Measurements from ENCODE around the gene KRT26. TPM values are rescaled to one million over a fixed set of nuclear protein-coding genes. Genes with fewer than 3 reads are reported as not detected.

KRT26 gene
- total RNA-seq, 1 experiment from 2014 or later, result not detected

DNA sequence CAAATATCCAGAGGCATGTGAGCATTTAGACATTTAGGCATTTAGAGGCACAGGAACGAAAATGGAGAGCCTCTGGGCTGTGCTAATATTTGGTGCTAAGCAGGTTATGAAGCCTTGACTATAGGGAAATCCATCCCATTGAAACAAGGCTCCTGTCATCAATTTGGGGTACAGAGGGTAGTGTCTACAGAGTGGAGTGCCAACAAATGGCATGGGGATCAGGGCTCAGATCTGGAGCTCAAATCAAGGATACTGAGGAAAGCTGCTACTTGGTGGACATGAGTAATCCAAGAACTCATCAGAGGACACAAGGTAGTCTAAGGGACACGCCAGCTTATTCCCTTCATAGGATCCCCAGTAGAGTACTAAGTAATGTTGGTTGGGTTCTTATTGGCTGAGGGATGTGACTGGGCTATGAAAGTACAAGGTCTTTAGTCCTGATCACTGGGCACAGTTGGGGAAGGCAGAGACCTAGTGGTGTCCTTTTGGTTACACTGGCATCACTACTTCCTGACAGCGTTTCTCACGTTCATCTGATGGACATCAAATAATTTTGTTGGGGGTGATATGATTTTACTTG lies 45.2 kb upstream of the KRT26 start:
- TF ChIP-seq, protein P1, sequence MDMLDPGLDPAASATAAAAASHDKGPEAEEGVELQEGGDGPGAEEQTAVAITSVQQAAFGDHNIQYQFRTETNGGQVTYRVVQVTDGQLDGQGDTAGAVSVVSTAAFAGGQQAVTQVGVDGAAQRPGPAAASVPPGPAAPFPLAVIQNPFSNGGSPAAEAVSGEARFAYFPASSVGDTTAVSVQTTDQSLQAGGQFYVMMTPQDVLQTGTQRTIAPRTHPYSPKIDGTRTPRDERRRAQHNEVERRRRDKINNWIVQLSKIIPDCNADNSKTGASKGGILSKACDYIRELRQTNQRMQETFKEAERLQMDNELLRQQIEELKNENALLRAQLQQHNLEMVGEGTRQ (CRISPR knock-in tag; IDR thresholded peaks at IDR 0.05), result no peak
- TF ChIP-seq NR2C2 (CRISPR knock-in tag; IDR thresholded peaks at IDR 0.05), result no peak
- no peak for TF ChIP-seq ZNF317 (CRISPR knock-in tag; IDR thresholded peaks at IDR 0.05; ENCODE audit: borderline replicate concordance, low read depth)
- CTCF ChIA-PET, result no interaction called here
- no peak for ATAC-seq
- H3K4me1 Mint-ChIP-seq, result peaks cover 14% of the 10 kb centered on the region
- POLR2A ChIA-PET, result no interaction called here
- no peak for DNase-seq (ENCODE audit: low spot score)
- H3K36me3 Mint-ChIP-seq, result peaks cover 13% of the 10 kb centered on the region
- peaks cover 50% of the 10 kb centered on the region for H3K27me3 Mint-ChIP-seq (ENCODE audit: low read depth)
- peak overlapping the region; percentile 90 for H3K4me3 Mint-ChIP-seq
- H3K9me3 Mint-ChIP-seq, result no peaks in the 10 kb centered on the region
- H3K27ac Mint-ChIP-seq, result no peak overlapping the region

DNA sequence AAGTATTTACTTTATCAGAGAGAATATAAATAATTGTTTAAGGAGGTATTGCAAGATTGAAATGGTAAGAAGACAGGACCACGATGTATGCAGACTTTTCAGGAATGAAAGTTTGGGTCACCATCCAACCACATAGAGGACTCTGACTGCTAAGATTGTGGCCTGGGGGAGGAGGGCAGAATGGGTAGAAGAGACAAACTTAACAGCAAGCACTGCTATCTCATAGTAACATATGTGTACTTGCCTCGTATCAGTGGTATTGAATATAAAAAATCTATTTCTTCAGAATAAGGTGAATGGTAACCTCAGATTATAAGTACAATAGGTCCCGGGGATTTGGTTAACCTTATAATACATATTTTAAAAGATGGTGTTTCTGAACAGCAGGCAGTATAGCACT lies 44.6 kb upstream of the KRT26 start:
- H3K27me3 Mint-ChIP-seq (ENCODE audit: low read depth), result peaks cover 54% of the 10 kb centered on the region
- DNase-seq (ENCODE audit: low spot score) (no peak), ATAC-seq (no peak)
- ChIA-PET CTCF (no interaction called here), POLR2A (no interaction called here)
- H3K9me3 Mint-ChIP-seq, result no peaks in the 10 kb centered on the region
- TF ChIP-seq, protein P2, sequence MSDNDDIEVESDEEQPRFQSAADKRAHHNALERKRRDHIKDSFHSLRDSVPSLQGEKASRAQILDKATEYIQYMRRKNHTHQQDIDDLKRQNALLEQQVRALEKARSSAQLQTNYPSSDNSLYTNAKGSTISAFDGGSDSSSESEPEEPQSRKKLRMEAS (CRISPR knock-in tag; IDR thresholded peaks at IDR 0.05), result no peak
- no peak overlapping the region; the same call in 1 of the 2 replicates for H3K4me3 Mint-ChIP-seq
- no peak overlapping the region for H3K27ac Mint-ChIP-seq
- peaks cover 13% of the 10 kb centered on the region for H3K36me3 Mint-ChIP-seq
- H3K4me1 Mint-ChIP-seq, result peaks cover 14% of the 10 kb centered on the region

DNA sequence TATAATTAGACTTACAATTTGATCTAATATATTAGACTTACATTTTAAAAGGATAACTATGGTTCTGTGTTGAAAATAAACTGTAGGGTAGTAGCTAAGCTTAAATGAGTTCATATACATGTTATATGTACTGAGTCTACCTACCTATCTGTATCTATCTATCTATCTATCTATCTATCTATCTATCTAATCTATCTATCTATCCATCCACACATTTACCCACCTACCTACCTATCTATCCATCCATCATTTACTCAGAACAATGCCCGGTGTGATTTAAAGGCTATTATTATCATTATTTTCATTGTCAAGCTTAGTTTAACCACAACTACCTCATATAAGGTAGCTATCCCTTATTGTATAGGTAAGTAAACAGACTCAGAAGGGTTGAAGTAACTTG lies 43.4 kb upstream of the KRT26 start:
- ChIA-PET POLR2A (no interaction called here), CTCF (interaction anchor here (1.3 to 1.4 kb wide), 2 partner anchors 48 to 734 kb away, joined by 3 read pairs; no protein-coding TSS in a partner anchor)
- H3K36me3 Mint-ChIP-seq, result peaks cover 13% of the 10 kb centered on the region
- DNase-seq (ENCODE audit: low spot score) (no peak), ATAC-seq (no peak)
- no peak overlapping the region for H3K4me3 Mint-ChIP-seq
- H3K9me3 Mint-ChIP-seq, result no peaks in the 10 kb centered on the region
- peaks cover 14% of the 10 kb centered on the region for H3K4me1 Mint-ChIP-seq
- no peak overlapping the region for H3K27ac Mint-ChIP-seq
- H3K27me3 Mint-ChIP-seq (ENCODE audit: low read depth), result peaks cover 60% of the 10 kb centered on the region
- TF ChIP-seq OVOL2 (CRISPR knock-in tag; IDR thresholded peaks at IDR 0.05; ENCODE audit: borderline replicate concordance) (no peak), ZNF232 (CRISPR knock-in tag; IDR thresholded peaks at IDR 0.05) (no peak), TP53 (CRISPR knock-in tag; IDR thresholded peaks at IDR 0.05) (no peak), SMAD4 (CRISPR knock-in tag; IDR thresholded peaks at IDR 0.05) (no peak), JAZF1 (CRISPR knock-in tag; IDR thresholded peaks at IDR 0.05) (no peak), CBFB (CRISPR knock-in tag; IDR thresholded peaks at IDR 0.05; ENCODE audit: low read depth) (no peak), ZNF396 (CRISPR knock-in tag; IDR thresholded peaks at IDR 0.05; ENCODE audit: borderline replicate concordance) (no peak), NR3C1 (CRISPR knock-in tag; conservative IDR thresholded peaks at IDR 0.05; ENCODE audit: low read depth) (no peak), CREM (CRISPR knock-in tag; IDR thresholded peaks at IDR 0.05) (no peak), CREB1 (CRISPR knock-in tag; IDR thresholded peaks at IDR 0.05) (no peak), TCF7 (CRISPR knock-in tag; IDR thresholded peaks at IDR 0.05; ENCODE audit: low read depth) (no peak), NFE2L1 (CRISPR knock-in tag; IDR thresholded peaks at IDR 0.05) (no peak), TEAD1 (CRISPR knock-in tag; IDR thresholded peaks at IDR 0.05) (no peak)
- TF ChIP-seq, protein P3, sequence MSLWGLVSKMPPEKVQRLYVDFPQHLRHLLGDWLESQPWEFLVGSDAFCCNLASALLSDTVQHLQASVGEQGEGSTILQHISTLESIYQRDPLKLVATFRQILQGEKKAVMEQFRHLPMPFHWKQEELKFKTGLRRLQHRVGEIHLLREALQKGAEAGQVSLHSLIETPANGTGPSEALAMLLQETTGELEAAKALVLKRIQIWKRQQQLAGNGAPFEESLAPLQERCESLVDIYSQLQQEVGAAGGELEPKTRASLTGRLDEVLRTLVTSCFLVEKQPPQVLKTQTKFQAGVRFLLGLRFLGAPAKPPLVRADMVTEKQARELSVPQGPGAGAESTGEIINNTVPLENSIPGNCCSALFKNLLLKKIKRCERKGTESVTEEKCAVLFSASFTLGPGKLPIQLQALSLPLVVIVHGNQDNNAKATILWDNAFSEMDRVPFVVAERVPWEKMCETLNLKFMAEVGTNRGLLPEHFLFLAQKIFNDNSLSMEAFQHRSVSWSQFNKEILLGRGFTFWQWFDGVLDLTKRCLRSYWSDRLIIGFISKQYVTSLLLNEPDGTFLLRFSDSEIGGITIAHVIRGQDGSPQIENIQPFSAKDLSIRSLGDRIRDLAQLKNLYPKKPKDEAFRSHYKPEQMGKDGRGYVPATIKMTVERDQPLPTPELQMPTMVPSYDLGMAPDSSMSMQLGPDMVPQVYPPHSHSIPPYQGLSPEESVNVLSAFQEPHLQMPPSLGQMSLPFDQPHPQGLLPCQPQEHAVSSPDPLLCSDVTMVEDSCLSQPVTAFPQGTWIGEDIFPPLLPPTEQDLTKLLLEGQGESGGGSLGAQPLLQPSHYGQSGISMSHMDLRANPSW (CRISPR knock-in tag; conservative IDR thresholded peaks at IDR 0.05; ENCODE audit: low read depth), result no peak
- TF ChIP-seq, protein P4, sequence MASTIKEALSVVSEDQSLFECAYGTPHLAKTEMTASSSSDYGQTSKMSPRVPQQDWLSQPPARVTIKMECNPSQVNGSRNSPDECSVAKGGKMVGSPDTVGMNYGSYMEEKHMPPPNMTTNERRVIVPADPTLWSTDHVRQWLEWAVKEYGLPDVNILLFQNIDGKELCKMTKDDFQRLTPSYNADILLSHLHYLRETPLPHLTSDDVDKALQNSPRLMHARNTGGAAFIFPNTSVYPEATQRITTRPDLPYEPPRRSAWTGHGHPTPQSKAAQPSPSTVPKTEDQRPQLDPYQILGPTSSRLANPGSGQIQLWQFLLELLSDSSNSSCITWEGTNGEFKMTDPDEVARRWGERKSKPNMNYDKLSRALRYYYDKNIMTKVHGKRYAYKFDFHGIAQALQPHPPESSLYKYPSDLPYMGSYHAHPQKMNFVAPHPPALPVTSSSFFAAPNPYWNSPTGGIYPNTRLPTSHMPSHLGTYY (CRISPR knock-in tag; IDR thresholded peaks at IDR 0.05), result no peak
- TF ChIP-seq, protein P5, sequence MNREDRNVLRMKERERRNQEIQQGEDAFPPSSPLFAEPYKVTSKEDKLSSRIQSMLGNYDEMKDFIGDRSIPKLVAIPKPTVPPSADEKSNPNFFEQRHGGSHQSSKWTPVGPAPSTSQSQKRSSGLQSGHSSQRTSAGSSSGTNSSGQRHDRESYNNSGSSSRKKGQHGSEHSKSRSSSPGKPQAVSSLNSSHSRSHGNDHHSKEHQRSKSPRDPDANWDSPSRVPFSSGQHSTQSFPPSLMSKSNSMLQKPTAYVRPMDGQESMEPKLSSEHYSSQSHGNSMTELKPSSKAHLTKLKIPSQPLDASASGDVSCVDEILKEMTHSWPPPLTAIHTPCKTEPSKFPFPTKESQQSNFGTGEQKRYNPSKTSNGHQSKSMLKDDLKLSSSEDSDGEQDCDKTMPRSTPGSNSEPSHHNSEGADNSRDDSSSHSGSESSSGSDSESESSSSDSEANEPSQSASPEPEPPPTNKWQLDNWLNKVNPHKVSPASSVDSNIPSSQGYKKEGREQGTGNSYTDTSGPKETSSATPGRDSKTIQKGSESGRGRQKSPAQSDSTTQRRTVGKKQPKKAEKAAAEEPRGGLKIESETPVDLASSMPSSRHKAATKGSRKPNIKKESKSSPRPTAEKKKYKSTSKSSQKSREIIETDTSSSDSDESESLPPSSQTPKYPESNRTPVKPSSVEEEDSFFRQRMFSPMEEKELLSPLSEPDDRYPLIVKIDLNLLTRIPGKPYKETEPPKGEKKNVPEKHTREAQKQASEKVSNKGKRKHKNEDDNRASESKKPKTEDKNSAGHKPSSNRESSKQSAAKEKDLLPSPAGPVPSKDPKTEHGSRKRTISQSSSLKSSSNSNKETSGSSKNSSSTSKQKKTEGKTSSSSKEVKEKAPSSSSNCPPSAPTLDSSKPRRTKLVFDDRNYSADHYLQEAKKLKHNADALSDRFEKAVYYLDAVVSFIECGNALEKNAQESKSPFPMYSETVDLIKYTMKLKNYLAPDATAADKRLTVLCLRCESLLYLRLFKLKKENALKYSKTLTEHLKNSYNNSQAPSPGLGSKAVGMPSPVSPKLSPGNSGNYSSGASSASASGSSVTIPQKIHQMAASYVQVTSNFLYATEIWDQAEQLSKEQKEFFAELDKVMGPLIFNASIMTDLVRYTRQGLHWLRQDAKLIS (CRISPR knock-in tag; IDR thresholded peaks at IDR 0.05; ENCODE audit: borderline replicate concordance), result no peak
- TF ChIP-seq, protein P6, sequence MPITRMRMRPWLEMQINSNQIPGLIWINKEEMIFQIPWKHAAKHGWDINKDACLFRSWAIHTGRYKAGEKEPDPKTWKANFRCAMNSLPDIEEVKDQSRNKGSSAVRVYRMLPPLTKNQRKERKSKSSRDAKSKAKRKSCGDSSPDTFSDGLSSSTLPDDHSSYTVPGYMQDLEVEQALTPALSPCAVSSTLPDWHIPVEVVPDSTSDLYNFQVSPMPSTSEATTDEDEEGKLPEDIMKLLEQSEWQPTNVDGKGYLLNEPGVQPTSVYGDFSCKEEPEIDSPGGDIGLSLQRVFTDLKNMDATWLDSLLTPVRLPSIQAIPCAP (CRISPR knock-in tag; IDR thresholded peaks at IDR 0.05), result no peak
- TF ChIP-seq, protein P7, sequence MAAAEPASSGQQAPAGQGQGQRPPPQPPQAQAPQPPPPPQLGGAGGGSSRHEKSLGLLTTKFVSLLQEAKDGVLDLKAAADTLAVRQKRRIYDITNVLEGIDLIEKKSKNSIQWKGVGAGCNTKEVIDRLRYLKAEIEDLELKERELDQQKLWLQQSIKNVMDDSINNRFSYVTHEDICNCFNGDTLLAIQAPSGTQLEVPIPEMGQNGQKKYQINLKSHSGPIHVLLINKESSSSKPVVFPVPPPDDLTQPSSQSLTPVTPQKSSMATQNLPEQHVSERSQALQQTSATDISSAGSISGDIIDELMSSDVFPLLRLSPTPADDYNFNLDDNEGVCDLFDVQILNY (CRISPR knock-in tag; IDR thresholded peaks at IDR 0.05), result no peak
